Ishikawa (cell line): ENCODE data around the gene COX6B2.

Source experiments
- CEBPB ChIP-seq: IDR thresholded peaks from 2 replicates; pipeline ENCODE4 v1.6.1; 2012
- CREB1 ChIP-seq: IDR thresholded peaks from 2 replicates; pipeline ENCODE4 v1.6.1; 2012; ENCODE audit warnings: low read depth
- EGR1 ChIP-seq: IDR thresholded peaks from 2 replicates; pipeline ENCODE4 v1.6.1; 2012
- EP300 ChIP-seq: IDR thresholded peaks from 2 replicates; pipeline ENCODE4 v1.6.1; 2012; ENCODE audit warnings: borderline replicate concordance
- FOXM1 ChIP-seq: IDR thresholded peaks from 2 replicates; pipeline ENCODE4 v1.6.1; 2012; ENCODE audit warnings: low read depth, borderline replicate concordance
- MAX ChIP-seq: IDR thresholded peaks from 2 replicates; pipeline ENCODE4 v1.6.1; 2012
- NFIC ChIP-seq: IDR thresholded peaks from 2 replicates; pipeline ENCODE4 v1.6.1; 2012
- RAD21 ChIP-seq: IDR thresholded peaks from 2 replicates; pipeline ENCODE4 v1.6.1; 2012; ENCODE audit warnings: low read depth
- REST ChIP-seq: IDR thresholded peaks from 2 replicates; pipeline ENCODE4 v1.6.1; 2012; ENCODE audit warnings: low read depth, mild to moderate bottlenecking
- TAF1 ChIP-seq: IDR thresholded peaks from 2 replicates; pipeline ENCODE4 v1.6.1; 2012; ENCODE audit warnings: low read depth, mild to moderate bottlenecking
- TCF12 ChIP-seq: IDR thresholded peaks from 2 replicates; pipeline ENCODE4 v1.6.1; 2012; ENCODE audit warnings: low read depth
- TEAD4 ChIP-seq: IDR thresholded peaks from 2 replicates; pipeline ENCODE4 v1.6.1; 2012
- USF1 ChIP-seq: IDR thresholded peaks from 2 replicates; pipeline ENCODE4 v1.6.1; 2012
- YY1 ChIP-seq: IDR thresholded peaks from 2 replicates; pipeline ENCODE4 v1.6.1; 2012; ENCODE audit warnings: low read depth
- ZBTB7A ChIP-seq: IDR thresholded peaks from 2 replicates; pipeline ENCODE4 v1.6.1; 2012; ENCODE audit warnings: low read depth

COX6B2 gene

GRCh38 chr19:55384920-55385723, 30.6 kb upstream of the COX6B2 start:
- TF ChIP-seq CEBPB = no peak
- TF ChIP-seq TAF1 = no peak
- TF ChIP-seq MAX = no peak
- no peak for TF ChIP-seq CREB1
- TF ChIP-seq ZBTB7A = no peak
- no peak for TF ChIP-seq RAD21
- no peak for TF ChIP-seq EGR1
- no peak for TF ChIP-seq NFIC
- no peak for TF ChIP-seq EP300
- no peak for TF ChIP-seq TEAD4
- no peak for TF ChIP-seq YY1
- TF ChIP-seq TCF12 = no peak
- TF ChIP-seq REST = no peak
- TF ChIP-seq FOXM1 = no peak
- TF ChIP-seq USF1 = no peak

- TF ChIP-seq CEBPB = no peak
- TF ChIP-seq TCF12 = no peak
- no peak for TF ChIP-seq REST
- peak; percentile 78 for TF ChIP-seq YY1
- TF ChIP-seq TEAD4 = no peak
- TF ChIP-seq MAX = no peak
- TF ChIP-seq NFIC = no peak
- TF ChIP-seq CREB1 = no peak
- no peak for TF ChIP-seq RAD21
- TF ChIP-seq TAF1 = peak; percentile 25; the same call in 1 of the 2 replicates
- no peak; the same call in 1 of the 2 replicates for TF ChIP-seq ZBTB7A
- TF ChIP-seq USF1 = peak; percentile 27; the same call in 1 of the 2 replicates
- no peak for TF ChIP-seq EGR1
- TF ChIP-seq EP300 = peak; percentile 20; the same call in 1 of the 2 replicates
- TF ChIP-seq FOXM1 = no peak
Measured at GRCh38 chr19:55384131-55384919, 29.8 kb upstream of the COX6B2 start, which contains the start of gene TMEM238. TSS of gene TMEM238 (minus strand) at chr19:55384292. CDS start at chr19:55384259, 33 bp downstream.

GRCh38 chr19:55383279-55384130, 29.0 kb upstream of the COX6B2 start:
- TF ChIP-seq TAF1 = peak; percentile 13; the same call in 1 of the 2 replicates
- TF ChIP-seq NFIC = no peak
- TF ChIP-seq YY1 = no peak
- peak; percentile 51 for TF ChIP-seq MAX

GRCh38 chr19:55382522-55383054, 28.1 kb upstream of the COX6B2 start:
- no peak for TF ChIP-seq YY1
- TF ChIP-seq EGR1 = no peak
- no peak for TF ChIP-seq TCF12
- TF ChIP-seq NFIC = no peak
- TF ChIP-seq REST = no peak
- no peak for TF ChIP-seq CEBPB
- TF ChIP-seq FOXM1 = no peak
- TF ChIP-seq RAD21 = no peak
- TF ChIP-seq ZBTB7A = no peak
- TF ChIP-seq TEAD4 = no peak
- TF ChIP-seq MAX = no peak
- TF ChIP-seq CREB1 = no peak
- no peak for TF ChIP-seq EP300
- TF ChIP-seq USF1 = no peak
- TF ChIP-seq TAF1 = no peak
